ENCODE measurements around the gene CCNK. TPM values are rescaled to one million over a fixed set of nuclear protein-coding genes. Genes with fewer than 3 reads are reported as not detected.

The CCNK gene
- total RNA-seq, 1 experiment from 2014 or later, result 69.4 TPM

GRCh38 chr14:99441157-99441870 lies 39.9 kb upstream of the CCNK start:
- Histone ChIP-seq H3K27me3 (ENCODE audit: low read length) (no peaks in the 10 kb centered on the region), H2AFZ (ENCODE audit: low read length) (no peak overlapping the region), H3K9me3 (ENCODE audit: low read length) (no peaks in the 10 kb centered on the region), H3K27ac (ENCODE audit: low read length) (no peak overlapping the region), H3K9me2 (replicated peaks; ENCODE audit: insufficient read depth, low read length) (no peaks in the 10 kb centered on the region), H3K79me2 (ENCODE audit: low read length) (peaks cover 91% of the 10 kb centered on the region), H3K4me2 (ENCODE audit: low read depth, low read length, poor library complexity, severe bottlenecking) (no peak overlapping the region), H3K36me3 (ENCODE audit: insufficient read depth, low read length) (peaks cover 42% of the 10 kb centered on the region; the same call in 1 of the 2 replicates), H3K9ac (ENCODE audit: low read length) (no peak overlapping the region), H3K4me1 (ENCODE audit: low read length) (no peaks in the 10 kb centered on the region), H4K20me1 (ENCODE audit: insufficient read depth, low read depth, low read length) (no peaks in the 10 kb centered on the region), H3K4me3 (ENCODE audit: low read length) (no peak overlapping the region)
- no peak for DNase-seq

- no peak overlapping the region for H2AFZ ChIP-seq (ENCODE audit: low read length)
- H3K79me2 ChIP-seq (ENCODE audit: low read length), result peaks cover 85% of the 10 kb centered on the region
- peaks cover 40% of the 10 kb centered on the region; the same call in 1 of the 2 replicates for H3K36me3 ChIP-seq (ENCODE audit: insufficient read depth, low read length)
- no peak overlapping the region for H3K4me2 ChIP-seq (ENCODE audit: low read depth, low read length, poor library complexity, severe bottlenecking)
- H3K4me3 ChIP-seq (ENCODE audit: low read length), result no peak overlapping the region
- H3K4me1 ChIP-seq (ENCODE audit: low read length), result no peaks in the 10 kb centered on the region
- H3K9me2 ChIP-seq (replicated peaks; ENCODE audit: insufficient read depth, low read length), result no peaks in the 10 kb centered on the region
- no peak overlapping the region for H3K9ac ChIP-seq (ENCODE audit: low read length)
- DNase-seq, result no peak
- H3K27me3 ChIP-seq (ENCODE audit: low read length), result no peaks in the 10 kb centered on the region
- H3K9me3 ChIP-seq (ENCODE audit: low read length), result no peaks in the 10 kb centered on the region
- no peaks in the 10 kb centered on the region for H4K20me1 ChIP-seq (ENCODE audit: insufficient read depth, low read depth, low read length)
- H3K27ac ChIP-seq (ENCODE audit: low read length), result no peak overlapping the region
Observed at GRCh38 chr14:99441918-99442317, 39.3 kb upstream of the CCNK start.

GRCh38 chr14:99445931-99446330 lies 35.3 kb upstream of the CCNK start:
- no peak overlapping the region for H3K4me3 ChIP-seq (ENCODE audit: low read length)
- no peak overlapping the region for H3K4me2 ChIP-seq (ENCODE audit: low read depth, low read length, poor library complexity, severe bottlenecking)
- DNase-seq, result no peak
- H3K36me3 ChIP-seq (ENCODE audit: insufficient read depth, low read length), result peaks cover 48% of the 10 kb centered on the region; the same call in 1 of the 2 replicates
- no peaks in the 10 kb centered on the region for H3K9me3 ChIP-seq (ENCODE audit: low read length)
- H3K9me2 ChIP-seq (replicated peaks; ENCODE audit: insufficient read depth, low read length), result no peaks in the 10 kb centered on the region
- H3K4me1 ChIP-seq (ENCODE audit: low read length), result no peaks in the 10 kb centered on the region
- 0 out of 2 replicates have a peak, but pooled peaks cover 3% of the 10 kb centered on the region for H4K20me1 ChIP-seq (ENCODE audit: insufficient read depth, low read depth, low read length)
- no peak overlapping the region for H3K9ac ChIP-seq (ENCODE audit: low read length)
- H2AFZ ChIP-seq (ENCODE audit: low read length), result no peak overlapping the region
- H3K79me2 ChIP-seq (ENCODE audit: low read length), result peaks cover 87% of the 10 kb centered on the region
- no peak overlapping the region for H3K27ac ChIP-seq (ENCODE audit: low read length)
- no peaks in the 10 kb centered on the region for H3K27me3 ChIP-seq (ENCODE audit: low read length)

GRCh38 chr14:99447739-99448138 lies 33.5 kb upstream of the CCNK start:
- Histone ChIP-seq H3K9me3 (ENCODE audit: low read length) (no peaks in the 10 kb centered on the region), H3K4me3 (ENCODE audit: low read length) (no peak overlapping the region), H3K4me1 (ENCODE audit: low read length) (no peaks in the 10 kb centered on the region), H2AFZ (ENCODE audit: low read length) (no peak overlapping the region), H3K4me2 (ENCODE audit: low read depth, low read length, poor library complexity, severe bottlenecking) (no peak overlapping the region), H3K9ac (ENCODE audit: low read length) (no peak overlapping the region), H3K9me2 (replicated peaks; ENCODE audit: insufficient read depth, low read length) (no peaks in the 10 kb centered on the region), H3K27me3 (ENCODE audit: low read length) (no peaks in the 10 kb centered on the region), H3K79me2 (ENCODE audit: low read length) (peaks cover 87% of the 10 kb centered on the region), H3K27ac (ENCODE audit: low read length) (no peak overlapping the region), H3K36me3 (ENCODE audit: insufficient read depth, low read length) (peaks cover 51% of the 10 kb centered on the region; the same call in 1 of the 2 replicates), H4K20me1 (ENCODE audit: insufficient read depth, low read depth, low read length) (0 out of 2 replicates have a peak, but pooled peaks cover 6% of the 10 kb centered on the region)
- DNase-seq, result no peak

GRCh38 chr14:99450266-99450665 lies 30.9 kb upstream of the CCNK start:
- DNase-seq, result no peak
- Histone ChIP-seq H3K9ac (ENCODE audit: low read length) (no peak overlapping the region), H3K27me3 (ENCODE audit: low read length) (no peaks in the 10 kb centered on the region), H4K20me1 (ENCODE audit: insufficient read depth, low read depth, low read length) (0 out of 2 replicates have a peak, but pooled peaks cover 6% of the 10 kb centered on the region), H3K4me1 (ENCODE audit: low read length) (no peaks in the 10 kb centered on the region), H3K27ac (ENCODE audit: low read length) (no peak overlapping the region), H3K9me3 (ENCODE audit: low read length) (no peaks in the 10 kb centered on the region), H3K79me2 (ENCODE audit: low read length) (peaks cover 87% of the 10 kb centered on the region), H3K4me2 (ENCODE audit: low read depth, low read length, poor library complexity, severe bottlenecking) (no peak overlapping the region), H3K36me3 (ENCODE audit: insufficient read depth, low read length) (peaks cover 40% of the 10 kb centered on the region), H3K9me2 (replicated peaks; ENCODE audit: insufficient read depth, low read length) (no peaks in the 10 kb centered on the region), H2AFZ (ENCODE audit: low read length) (no peak overlapping the region), H3K4me3 (ENCODE audit: low read length) (no peak overlapping the region)

GRCh38 chr14:99451234-99451633 lies 30.0 kb upstream of the CCNK start:
- H3K9me3 ChIP-seq (ENCODE audit: low read length), result no peaks in the 10 kb centered on the region
- no peaks in the 10 kb centered on the region for H3K9me2 ChIP-seq (replicated peaks; ENCODE audit: insufficient read depth, low read length)
- H2AFZ ChIP-seq (ENCODE audit: low read length), result no peak overlapping the region
- peaks cover 85% of the 10 kb centered on the region for H3K79me2 ChIP-seq (ENCODE audit: low read length)
- no peak overlapping the region for H3K9ac ChIP-seq (ENCODE audit: low read length)
- no peak overlapping the region for H3K4me3 ChIP-seq (ENCODE audit: low read length)
- no peak for DNase-seq
- H4K20me1 ChIP-seq (ENCODE audit: insufficient read depth, low read depth, low read length), result 0 out of 2 replicates have a peak, but pooled peaks cover 6% of the 10 kb centered on the region
- H3K27ac ChIP-seq (ENCODE audit: low read length), result no peak overlapping the region
- no peak overlapping the region for H3K4me2 ChIP-seq (ENCODE audit: low read depth, low read length, poor library complexity, severe bottlenecking)
- H3K27me3 ChIP-seq (ENCODE audit: low read length), result no peaks in the 10 kb centered on the region
- peaks cover 44% of the 10 kb centered on the region for H3K36me3 ChIP-seq (ENCODE audit: insufficient read depth, low read length)
- H3K4me1 ChIP-seq (ENCODE audit: low read length), result no peaks in the 10 kb centered on the region

- H3K27me3 ChIP-seq (ENCODE audit: low read length), result no peaks in the 10 kb centered on the region
- H3K4me3 ChIP-seq (ENCODE audit: low read length), result no peak overlapping the region
- peaks cover 50% of the 10 kb centered on the region for H3K36me3 ChIP-seq (ENCODE audit: insufficient read depth, low read length)
- no peak overlapping the region for H3K9ac ChIP-seq (ENCODE audit: low read length)
- no peak overlapping the region for H3K4me2 ChIP-seq (ENCODE audit: low read depth, low read length, poor library complexity, severe bottlenecking)
- H3K9me3 ChIP-seq (ENCODE audit: low read length), result no peaks in the 10 kb centered on the region
- 0 out of 2 replicates have a peak, but pooled peaks cover 6% of the 10 kb centered on the region for H4K20me1 ChIP-seq (ENCODE audit: insufficient read depth, low read depth, low read length)
- no peak overlapping the region for H3K27ac ChIP-seq (ENCODE audit: low read length)
- H3K9me2 ChIP-seq (replicated peaks; ENCODE audit: insufficient read depth, low read length), result no peaks in the 10 kb centered on the region
- H3K4me1 ChIP-seq (ENCODE audit: low read length), result no peaks in the 10 kb centered on the region
- no peak for DNase-seq
- no peak overlapping the region for H2AFZ ChIP-seq (ENCODE audit: low read length)
- H3K79me2 ChIP-seq (ENCODE audit: low read length), result peaks cover 91% of the 10 kb centered on the region
Observed at GRCh38 chr14:99452968-99453367, 28.2 kb upstream of the CCNK start.

GRCh38 chr14:99454246-99454645 lies 27.0 kb upstream of the CCNK start:
- H3K4me1 ChIP-seq (ENCODE audit: low read length), result no peaks in the 10 kb centered on the region
- H3K36me3 ChIP-seq (ENCODE audit: insufficient read depth, low read length), result peaks cover 48% of the 10 kb centered on the region
- H3K9me3 ChIP-seq (ENCODE audit: low read length), result no peaks in the 10 kb centered on the region
- no peaks in the 10 kb centered on the region for H3K9me2 ChIP-seq (replicated peaks; ENCODE audit: insufficient read depth, low read length)
- H3K4me3 ChIP-seq (ENCODE audit: low read length), result no peak overlapping the region
- no peak overlapping the region for H3K9ac ChIP-seq (ENCODE audit: low read length)
- no peak overlapping the region for H3K4me2 ChIP-seq (ENCODE audit: low read depth, low read length, poor library complexity, severe bottlenecking)
- no peak overlapping the region for H2AFZ ChIP-seq (ENCODE audit: low read length)
- no peak for DNase-seq
- peaks cover 87% of the 10 kb centered on the region for H3K79me2 ChIP-seq (ENCODE audit: low read length)
- H3K27me3 ChIP-seq (ENCODE audit: low read length), result no peaks in the 10 kb centered on the region
- no peak overlapping the region for H3K27ac ChIP-seq (ENCODE audit: low read length)
- 0 out of 2 replicates have a peak, but pooled peaks cover 6% of the 10 kb centered on the region for H4K20me1 ChIP-seq (ENCODE audit: insufficient read depth, low read depth, low read length)

Measured in Karpas-422 (cell line).